ENCODE data around the gene CENPA. TPM values are rescaled to one million over a fixed set of nuclear protein-coding genes. Genes with fewer than 3 reads are reported as not detected.

The CENPA gene
- polyA plus RNA-seq, 12 donors = 4.3 to 13.8 (median 7.6) TPM; not detected in 2

GRCh38 chr2:26838121-26838906, 52.5 kb downstream of the CENPA start:
- DNase-seq = no peak

DNA sequence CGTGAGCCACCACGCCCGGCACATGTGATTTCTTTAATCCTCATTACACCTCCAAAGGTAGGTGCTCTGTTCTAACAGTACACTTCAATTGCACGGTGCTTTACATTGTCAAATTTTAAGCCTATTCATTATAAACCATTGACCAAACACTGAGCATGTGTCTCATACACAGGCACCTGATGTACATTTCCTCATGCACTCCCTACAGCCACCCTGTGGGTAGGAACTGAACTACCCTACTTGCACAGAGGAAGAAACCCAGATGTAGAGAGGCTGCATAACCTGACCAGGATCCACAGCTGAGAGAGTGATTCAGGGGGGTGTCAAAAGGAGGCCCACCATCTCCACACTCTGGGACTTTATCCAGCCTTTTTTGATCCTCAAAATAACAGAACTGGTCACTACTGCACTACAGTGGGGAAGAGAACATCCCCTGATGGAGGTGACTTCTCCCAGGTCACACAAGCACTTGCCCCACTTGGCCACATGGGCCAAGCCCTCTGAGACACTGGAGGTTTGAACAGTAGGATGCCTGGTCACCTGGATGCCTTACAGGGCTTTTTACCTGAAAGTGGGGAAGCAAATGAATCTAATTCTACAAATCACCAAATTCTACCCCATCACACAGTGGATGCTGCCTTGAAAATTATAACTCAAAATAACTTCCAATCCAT, 55.2 kb downstream of the CENPA start:
- DNase-seq = no peak

- DNase-seq = no peak
Measured at GRCh38 chr2:26843041-26843440, 57.2 kb downstream of the CENPA start.

Other genes starting within 250 kb of the CENPA start
- not detected for gene CIB4, start 144.7 kb upstream of the CENPA start, polyA plus RNA-seq (ENCODE audit: insufficient read length in 12 of 12)
- 1 to 10 TPM in 4 of 12 donors, under 1 TPM in 7, not detected in 1; 0.48 to 5.8 (median 0.92) TPM for gene KCNK3, start 93.3 kb upstream of the CENPA start, polyA plus RNA-seq (ENCODE audit: insufficient read length in 12 of 12)
- 10 to 100 TPM in 1 of 12 donors, 1 to 10 TPM in 10, not detected in 1; 6.1 to 10.3 (median 8.3) TPM for gene SLC35F6, start 21.8 kb upstream of the CENPA start, polyA plus RNA-seq (ENCODE audit: insufficient read length in 12 of 12)
- 10 to 100 TPM in 10 of 12 donors, 1 to 10 TPM in 1, not detected in 1; 8.2 to 24.2 (median 21.2) TPM for gene DPYSL5, start 62.1 kb downstream of the CENPA start, polyA plus RNA-seq (ENCODE audit: insufficient read length in 12 of 12)
- gene MAPRE3, start 184.6 kb downstream of the CENPA start, polyA plus RNA-seq (ENCODE audit: insufficient read length in 12 of 12) = 100 to 1,000 TPM in 1 of 12 donors, 10 to 100 TPM in 11; 18.0 to 332 (median 26.6) TPM
- gene TMEM214, start 246.9 kb downstream of the CENPA start, polyA plus RNA-seq (ENCODE audit: insufficient read length in 12 of 12) = 10 to 100 TPM in 11 of 12 donors, not detected in 1; 48.5 to 80.4 (median 65.7) TPM

Data from muscle of arm (tissue), 12 donors.